ENCODE data around the gene MARCHF3.
A peak's percentile ranks its signal among the peaks of the same experiment; 100 is the strongest.

Gene MARCHF3

DNA sequence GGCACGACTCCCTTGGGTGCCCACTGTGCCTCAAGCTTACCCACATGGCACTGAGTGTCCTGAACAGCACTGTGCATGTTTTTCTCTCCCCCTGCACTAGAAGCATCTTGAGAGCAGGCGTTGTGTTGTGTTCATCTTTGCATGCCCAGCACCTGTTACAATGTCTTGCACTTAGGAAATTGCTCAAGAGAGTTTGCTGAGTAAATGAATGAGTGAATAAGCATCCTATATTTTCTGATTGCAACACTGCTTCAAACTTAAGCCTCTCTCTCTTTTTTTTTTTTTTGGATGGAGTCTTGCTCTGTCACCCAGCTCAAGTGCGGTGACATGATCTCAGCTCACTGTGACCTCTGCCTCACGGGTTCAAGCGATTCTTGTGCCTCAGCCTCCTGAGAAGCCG lies 158.9 kb downstream of the MARCHF3 start:
- no peak overlapping the region for H3K4me3 ChIP-seq (ENCODE audit: low read depth, low read length)
- DNase-seq (ENCODE audit: low read depth): no peak
- in situ Hi-C loops (cut with HindIII; ENCODE audit: low sequenced_read_pairs): no loop called here
- TF ChIP-seq, protein P1, sequence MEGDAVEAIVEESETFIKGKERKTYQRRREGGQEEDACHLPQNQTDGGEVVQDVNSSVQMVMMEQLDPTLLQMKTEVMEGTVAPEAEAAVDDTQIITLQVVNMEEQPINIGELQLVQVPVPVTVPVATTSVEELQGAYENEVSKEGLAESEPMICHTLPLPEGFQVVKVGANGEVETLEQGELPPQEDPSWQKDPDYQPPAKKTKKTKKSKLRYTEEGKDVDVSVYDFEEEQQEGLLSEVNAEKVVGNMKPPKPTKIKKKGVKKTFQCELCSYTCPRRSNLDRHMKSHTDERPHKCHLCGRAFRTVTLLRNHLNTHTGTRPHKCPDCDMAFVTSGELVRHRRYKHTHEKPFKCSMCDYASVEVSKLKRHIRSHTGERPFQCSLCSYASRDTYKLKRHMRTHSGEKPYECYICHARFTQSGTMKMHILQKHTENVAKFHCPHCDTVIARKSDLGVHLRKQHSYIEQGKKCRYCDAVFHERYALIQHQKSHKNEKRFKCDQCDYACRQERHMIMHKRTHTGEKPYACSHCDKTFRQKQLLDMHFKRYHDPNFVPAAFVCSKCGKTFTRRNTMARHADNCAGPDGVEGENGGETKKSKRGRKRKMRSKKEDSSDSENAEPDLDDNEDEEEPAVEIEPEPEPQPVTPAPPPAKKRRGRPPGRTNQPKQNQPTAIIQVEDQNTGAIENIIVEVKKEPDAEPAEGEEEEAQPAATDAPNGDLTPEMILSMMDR (IDR thresholded peaks at IDR 0.05; ENCODE audit: low read depth, low read length, missing control alignments): no peak

DNA sequence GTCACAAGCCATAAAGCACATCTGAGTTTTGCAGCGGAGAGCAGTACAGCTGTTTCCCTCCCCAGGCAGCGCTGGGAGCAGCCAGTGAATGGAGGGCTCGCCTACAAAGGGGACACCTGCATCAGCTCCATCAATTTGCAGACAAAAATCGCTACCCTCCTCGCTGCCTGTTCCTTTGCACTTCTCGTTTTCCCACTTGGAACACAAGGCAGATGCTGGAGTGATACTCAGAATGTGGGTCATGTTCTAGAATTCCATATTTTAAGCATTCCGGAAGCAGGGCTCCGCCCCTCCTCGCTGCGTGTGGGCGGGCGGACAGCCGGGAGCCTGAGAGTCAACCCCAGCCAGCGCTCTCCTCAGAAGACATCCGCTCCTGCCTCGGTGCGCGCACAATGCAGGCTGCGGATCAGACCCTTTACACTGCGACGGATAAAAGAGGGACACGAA lies 161.3 kb downstream of the MARCHF3 start:
- H3K4me3 ChIP-seq (ENCODE audit: low read depth, low read length): peak overlapping the region; percentile 26
- TF ChIP-seq, protein P1 (IDR thresholded peaks at IDR 0.05; ENCODE audit: low read depth, low read length, missing control alignments): no peak
- no peak for DNase-seq (ENCODE audit: low read depth)
- in situ Hi-C loops (cut with HindIII; ENCODE audit: low sequenced_read_pairs): no loop called here

DNA sequence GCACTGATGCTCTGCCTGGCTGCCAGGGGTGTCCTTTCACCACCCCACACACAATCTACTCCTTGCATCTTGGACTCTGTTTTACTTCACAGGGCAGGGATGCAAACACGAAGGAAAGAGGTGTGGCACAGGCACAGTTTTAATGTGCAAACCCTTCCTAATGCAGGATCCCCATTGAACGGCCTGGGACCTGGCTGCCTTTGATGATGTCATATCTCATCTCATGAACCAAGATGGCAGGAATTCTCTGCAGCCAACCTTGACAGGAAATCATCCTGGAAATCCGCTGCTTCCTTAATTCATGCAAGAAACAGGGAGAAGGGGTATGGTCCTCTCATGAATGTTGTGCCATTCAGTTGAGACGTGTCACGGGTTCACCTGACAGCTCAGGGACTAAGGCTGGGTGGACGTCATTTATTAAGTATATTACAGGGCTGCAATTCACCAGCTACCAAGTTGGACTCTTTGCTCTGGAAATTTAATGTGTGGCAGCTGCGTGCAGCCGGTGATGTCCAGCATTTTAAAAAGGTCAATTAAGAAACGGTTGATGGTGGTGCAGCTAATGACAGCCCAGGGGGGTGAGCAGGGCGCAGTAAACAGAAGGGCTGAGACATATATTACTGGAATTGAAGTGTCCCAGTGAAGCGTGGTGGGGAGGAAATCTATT lies 161.9 kb downstream of the MARCHF3 start:
- DNase-seq (ENCODE audit: low read depth): no peak
- H3K4me3 ChIP-seq (ENCODE audit: low read depth, low read length): peak overlapping the region; percentile 26
- in situ Hi-C loops (cut with HindIII; ENCODE audit: low sequenced_read_pairs): no loop called here
- TF ChIP-seq, protein P1 (IDR thresholded peaks at IDR 0.05; ENCODE audit: low read depth, low read length, missing control alignments): no peak

DNA sequence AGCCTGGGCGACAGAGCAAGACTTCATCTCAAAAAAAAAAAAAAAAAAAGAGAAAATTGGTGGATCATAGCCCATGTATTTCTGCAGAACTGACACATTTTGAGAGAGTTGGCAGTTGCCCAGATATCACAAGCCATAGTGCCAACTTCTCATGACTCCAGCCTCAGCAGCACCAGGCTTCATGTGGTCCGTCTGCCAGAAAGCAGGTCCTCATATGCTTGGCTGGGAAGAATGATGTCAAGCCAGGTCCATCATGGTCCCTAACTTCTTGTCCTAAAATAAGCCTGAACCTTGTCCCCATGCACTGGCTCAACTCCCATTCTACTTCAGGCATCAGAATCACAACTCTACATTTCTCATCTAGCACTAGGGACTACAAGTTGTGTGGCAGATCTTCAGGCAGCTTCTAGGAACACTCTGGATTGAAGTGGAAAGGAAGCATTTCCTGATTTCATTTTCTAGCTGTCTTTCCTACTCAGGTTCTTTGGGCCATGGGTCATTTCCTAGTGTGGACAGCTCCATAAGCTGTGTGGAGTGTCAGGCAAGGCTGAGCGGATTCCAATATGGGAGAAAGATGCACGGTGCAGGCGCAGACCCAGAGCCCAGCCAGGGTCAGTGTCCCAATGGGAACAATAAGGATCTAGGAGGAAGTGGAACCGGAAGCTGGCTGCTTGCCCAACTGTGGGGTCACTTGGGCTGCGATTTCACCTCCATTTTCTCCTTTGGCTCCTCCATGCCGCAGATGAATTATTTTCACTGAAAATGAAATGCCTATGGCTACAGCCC lies 163.3 kb downstream of the MARCHF3 start:
- no peak overlapping the region for H3K4me3 ChIP-seq (ENCODE audit: low read depth, low read length)
- DNase-seq (ENCODE audit: low read depth): no peak
- in situ Hi-C loops (cut with HindIII; ENCODE audit: low sequenced_read_pairs): no loop called here
- TF ChIP-seq, protein P1 (IDR thresholded peaks at IDR 0.05; ENCODE audit: low read depth, low read length, missing control alignments): no peak

DNA sequence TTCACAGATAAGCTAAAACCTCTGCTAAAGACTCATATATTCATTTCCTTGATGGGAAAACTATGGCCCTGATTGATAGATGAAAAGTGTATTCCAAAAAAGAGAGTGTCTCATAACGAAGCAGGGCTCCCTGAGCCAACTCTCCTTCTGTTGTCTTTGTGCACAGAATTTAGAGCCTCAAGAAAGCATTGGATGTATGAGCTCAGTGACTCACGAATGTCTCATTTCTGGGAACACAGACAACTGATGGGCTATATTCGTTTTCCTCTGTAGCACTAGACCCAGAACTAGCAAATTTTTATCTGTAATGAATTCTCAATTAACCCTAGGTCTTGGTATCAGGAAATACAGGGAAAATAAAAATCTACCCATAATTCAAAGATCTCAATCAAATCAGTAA lies 165.1 kb downstream of the MARCHF3 start:
- peak; percentile 55 for DNase-seq (ENCODE audit: low read depth)
- TF ChIP-seq, protein P1 (IDR thresholded peaks at IDR 0.05; ENCODE audit: low read depth, low read length, missing control alignments): no peak
- in situ Hi-C loops (cut with HindIII; ENCODE audit: low sequenced_read_pairs): no loop called here
- H3K4me3 ChIP-seq (ENCODE audit: low read depth, low read length): no peak overlapping the region

DNA sequence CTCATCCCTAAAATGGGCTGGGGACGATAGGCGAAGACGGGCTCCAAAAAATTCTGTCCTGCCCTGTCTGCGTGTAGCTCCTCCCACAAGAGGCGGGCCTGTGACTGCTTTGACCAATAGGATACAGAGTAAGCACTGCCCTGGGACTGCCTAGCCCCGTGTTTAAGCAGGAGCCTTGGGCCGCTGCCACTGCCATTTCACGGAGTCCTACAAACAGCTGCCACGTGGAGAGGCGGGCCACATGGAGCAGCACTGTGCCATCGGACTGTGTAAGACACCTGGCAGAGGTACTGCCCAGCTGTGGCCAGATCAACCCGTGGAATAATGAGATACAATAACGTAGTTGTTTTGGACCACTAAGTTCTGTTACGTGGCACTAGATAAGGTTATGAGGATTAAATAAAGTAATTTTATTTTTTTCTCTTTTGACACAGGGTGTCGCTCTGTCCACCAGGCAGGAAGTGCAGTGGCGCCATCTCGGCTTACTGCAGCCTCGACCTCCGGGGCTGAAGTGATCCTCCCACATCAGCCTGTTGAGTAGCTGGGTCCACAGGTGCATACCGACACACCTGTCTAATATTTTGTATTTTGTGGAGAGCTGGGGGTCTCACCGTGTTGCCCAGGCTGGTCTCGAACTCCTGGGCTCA lies 166.2 kb downstream of the MARCHF3 start:
- no peak for DNase-seq (ENCODE audit: low read depth)
- TF ChIP-seq, protein P1 (IDR thresholded peaks at IDR 0.05; ENCODE audit: low read depth, low read length, missing control alignments): no peak
- no peak overlapping the region for H3K4me3 ChIP-seq (ENCODE audit: low read depth, low read length)
- in situ Hi-C loops (cut with HindIII; ENCODE audit: low sequenced_read_pairs): no loop called here

All from astrocyte of the cerebellum (primary cell).